Measurements from ENCODE around the gene KAT2B.

Gene KAT2B

DNA sequence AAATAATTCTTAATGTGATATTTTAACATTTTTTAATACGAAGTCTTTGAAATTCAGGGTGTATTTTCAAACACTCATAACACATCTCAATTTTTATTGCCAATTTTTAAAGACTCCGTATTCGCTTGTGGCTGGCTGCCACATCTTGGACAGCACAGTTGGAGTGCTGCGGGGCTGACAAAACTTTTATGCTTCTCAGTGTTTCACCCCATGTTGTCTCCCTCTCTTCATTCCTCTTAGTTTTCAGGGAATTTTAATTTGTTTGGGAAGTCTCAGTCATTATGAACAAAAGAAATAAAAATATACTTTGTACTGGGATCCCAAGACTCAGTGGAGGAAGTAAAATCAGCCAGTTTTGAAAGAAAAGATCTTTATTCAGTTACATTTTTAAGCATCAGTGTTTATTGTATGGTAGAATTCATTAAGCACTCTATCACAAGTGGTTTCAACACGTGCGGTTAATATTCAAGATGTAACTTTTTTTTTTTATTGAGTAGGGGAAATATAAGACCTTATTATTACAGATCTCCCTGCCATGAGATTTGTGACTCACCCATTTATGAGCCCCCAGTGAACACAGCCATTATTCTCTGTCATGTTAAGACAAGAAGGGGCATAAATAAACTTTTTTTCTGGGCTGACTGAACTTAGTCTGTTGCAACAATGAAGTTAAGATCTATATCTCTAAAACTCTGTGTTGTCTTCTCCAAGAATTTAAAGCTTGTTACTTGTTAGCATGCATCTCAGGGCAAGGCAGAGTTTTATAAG lies 26.8 kb downstream of the KAT2B start:
- DNase-seq = no peak

DNA sequence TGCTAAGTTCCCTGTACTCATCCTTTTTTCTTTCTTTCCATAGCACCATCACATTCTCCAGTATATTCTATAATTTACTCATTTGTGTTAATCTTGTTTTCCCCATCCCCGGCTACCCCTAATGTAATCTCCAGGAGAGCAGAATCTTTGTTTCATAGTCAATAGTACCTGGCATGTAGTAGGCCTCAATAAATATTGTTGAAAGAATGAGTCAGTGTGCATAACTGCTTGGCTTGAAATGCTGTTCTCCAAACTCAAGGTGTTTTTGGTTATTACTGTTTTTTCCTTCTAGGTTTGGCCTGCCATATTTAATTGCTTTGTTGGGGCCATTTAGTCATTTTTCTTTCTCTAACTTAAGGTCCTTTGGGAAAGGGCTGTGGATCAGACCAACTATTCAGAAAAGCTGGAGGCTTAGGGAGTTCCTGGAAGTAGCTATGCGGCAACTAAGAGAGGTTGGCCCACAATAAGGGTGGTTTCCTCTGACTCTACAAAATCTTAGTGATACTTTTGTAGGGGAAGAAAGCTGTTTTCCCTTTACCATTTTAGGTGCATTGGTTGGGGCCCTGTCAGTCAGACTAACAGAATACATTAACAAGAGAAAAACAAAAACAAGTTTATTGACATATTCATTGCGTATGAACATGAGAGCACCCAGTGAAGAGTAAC lies 28.4 kb downstream of the KAT2B start:
- no peak for DNase-seq

DNA sequence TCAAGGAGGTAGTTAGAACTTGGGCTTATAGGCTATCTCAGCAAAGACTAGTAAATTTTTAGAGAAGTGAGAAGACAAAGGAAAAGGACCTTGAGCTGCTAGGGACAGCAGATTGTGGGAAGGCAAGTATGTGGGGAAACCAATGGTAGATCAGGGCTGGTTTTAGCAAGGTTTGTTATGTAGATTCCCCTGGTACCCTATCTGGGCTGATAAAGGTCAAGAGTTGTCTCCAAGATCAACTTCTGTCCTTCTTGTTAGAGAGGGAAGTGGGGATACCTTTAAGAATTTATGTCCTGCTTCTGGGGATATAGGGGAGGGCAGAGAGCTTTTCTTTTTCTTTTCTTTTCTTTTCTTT lies 28.9 kb downstream of the KAT2B start:
- no peak for DNase-seq

DNA sequence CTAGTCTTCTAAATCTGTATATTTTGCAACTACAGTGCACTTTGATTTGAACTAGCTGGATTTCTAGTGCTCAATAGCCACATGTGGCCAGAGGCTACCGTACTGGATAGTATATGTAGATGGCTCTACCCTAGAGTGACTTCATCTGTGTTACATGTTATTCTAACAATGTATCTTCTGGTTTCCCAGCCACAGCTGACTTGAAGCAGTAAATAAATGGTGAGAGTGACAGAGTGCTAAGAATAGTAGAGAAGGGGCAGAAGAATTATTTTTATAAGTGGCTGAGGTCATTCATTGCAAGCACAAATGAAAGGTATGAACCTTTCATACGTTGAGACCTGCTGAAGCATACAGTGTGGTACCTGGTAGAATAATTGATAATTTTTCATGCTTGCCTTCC lies 30.9 kb downstream of the KAT2B start:
- no peak for DNase-seq

DNA sequence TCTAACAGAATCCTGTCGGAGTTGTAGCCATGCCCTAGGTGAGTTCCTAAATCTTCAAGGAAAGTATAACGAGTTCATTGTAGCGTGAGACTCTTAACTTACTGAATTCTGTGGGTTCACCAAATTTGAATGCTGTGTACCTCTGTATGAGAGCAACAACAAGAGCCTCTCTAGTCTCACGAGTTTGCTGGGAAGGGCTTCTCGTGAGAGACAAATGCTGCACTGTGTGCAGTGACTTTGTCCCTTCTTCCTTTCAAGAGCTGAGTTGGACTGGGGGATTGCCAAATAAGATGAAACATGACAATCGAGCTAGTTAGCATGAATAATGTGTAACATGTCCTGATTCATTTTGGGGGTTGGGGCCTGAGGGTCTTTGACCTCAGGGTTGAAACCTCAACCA lies 32.2 kb downstream of the KAT2B start:
- DNase-seq = no peak

DNA sequence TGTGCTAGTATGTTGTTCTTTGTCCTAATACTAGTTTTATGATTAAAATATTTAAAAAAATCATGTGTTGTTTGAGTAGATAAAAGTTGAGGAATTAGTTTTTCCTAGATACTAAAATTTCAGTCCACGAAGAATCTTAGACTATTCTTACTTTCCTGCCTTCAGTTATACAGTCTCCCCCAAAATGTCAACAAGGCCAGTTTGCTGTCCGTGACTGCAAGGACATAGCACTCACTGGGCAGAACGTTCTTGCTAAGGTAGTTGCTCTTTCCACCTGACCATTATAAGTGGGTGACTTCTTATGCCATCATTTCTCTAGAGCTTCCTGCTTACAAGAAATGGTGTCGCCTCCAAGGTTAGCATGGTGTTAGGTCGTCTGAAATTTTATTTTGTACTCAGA lies 32.8 kb downstream of the KAT2B start:
- no peak for DNase-seq

DNA sequence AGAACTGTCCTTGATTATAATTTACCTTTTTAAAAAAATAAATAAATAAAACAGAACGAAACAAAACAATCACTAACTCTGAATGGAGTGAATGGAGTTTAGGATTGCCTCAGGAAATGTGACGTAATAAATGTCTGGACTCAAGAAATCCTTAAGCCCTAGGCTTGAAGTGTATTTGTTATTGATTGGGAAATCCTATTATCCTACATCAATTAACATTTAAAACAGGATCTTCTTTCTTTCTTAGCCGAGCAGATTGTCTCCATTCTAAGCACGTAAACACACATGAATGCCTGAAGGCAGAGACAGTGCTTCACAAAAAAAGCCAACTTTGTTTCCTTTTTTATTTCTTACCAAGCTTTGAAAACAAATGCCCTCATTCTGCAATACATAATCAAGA lies 33.4 kb downstream of the KAT2B start:
- DNase-seq = no peak

DNA sequence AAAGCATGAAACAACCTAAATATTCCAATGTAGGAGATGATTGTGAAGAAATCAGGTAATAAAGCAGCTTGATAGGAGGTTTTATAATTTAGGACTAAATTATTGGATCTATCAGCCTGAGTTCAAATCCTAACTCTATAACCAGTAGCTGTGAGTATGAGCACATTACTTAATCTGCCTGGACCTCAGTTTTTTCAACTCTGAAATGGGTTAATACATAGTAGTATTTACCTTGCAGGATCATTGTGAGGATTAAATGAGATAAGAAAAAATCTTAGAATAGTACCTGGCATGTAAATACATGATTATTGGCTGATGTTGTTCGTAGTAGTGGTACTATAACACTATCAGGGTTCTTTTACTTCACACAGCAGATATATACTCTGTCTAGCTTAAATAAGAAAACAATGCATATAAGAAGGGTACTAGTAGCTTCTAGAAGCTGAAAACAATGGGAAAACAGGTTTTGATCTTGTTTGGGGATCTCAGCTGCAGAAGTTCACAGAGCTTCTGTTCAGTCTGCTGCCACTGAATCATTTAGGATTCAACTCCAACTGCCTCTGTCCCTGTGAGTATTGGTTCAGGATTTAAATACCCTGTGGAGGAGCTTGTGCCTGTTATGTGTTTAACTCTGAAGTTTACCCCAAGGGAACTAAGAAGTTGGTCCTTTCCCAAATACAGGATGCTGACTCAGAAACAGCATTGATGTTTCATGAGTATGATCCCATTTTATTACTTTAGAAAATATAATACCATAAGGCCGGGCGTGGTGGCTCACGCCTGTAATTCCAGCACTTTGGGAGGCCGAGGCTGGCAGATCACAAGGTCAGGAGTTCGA lies 34.2 kb downstream of the KAT2B start:
- DNase-seq = no peak

DNA sequence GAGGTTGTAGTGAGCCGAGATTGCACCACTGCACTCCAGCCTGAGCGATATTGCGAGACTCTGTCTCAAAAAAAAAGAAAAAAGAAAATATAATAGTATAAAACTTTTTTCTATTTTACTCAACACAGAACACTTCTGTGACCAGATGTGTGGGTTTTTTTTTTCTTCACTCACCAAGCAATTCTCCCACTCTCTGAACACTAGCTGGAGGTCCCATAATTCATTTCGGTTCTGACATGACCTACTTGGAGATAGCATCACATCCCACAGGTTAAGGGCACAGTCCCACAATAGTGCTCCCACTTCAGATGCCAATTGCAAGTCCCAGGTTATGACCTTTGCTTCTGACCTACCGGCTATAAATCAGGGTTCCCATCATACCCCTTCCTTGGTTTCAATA lies 35.0 kb downstream of the KAT2B start:
- DNase-seq = no peak

DNA sequence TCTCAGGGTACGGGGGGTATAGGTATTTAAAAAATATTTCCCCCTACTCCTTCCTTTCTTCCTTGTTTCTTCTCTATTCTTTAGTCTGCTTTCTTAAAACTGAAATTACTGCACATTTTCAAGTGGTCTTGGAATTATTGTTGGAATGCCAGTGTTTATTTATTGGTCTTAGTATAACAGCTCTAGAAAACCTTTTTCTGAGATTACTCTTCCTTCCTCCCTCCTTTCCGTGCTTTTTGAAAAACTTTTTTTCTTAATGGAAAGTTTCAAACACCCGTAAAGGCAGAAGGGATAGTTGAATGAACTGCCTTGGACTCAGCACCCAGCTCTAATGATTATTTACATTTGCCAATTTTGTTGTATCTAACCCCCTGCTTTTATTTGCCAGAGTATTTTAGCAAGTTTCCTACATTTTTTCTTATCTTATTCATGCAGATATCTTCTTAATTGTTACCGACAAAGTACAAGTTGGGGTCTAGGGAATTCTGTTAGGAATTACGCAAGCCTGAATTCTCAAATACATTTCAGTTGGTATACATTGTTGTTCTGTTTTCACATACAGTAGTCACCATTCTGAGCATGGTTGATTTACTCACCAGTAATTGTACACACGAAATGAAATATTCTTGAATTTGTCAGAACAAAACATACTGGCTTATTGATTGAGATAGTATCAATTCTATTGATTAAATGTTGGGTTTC lies 36.2 kb downstream of the KAT2B start:
- no peak for DNase-seq

DNA sequence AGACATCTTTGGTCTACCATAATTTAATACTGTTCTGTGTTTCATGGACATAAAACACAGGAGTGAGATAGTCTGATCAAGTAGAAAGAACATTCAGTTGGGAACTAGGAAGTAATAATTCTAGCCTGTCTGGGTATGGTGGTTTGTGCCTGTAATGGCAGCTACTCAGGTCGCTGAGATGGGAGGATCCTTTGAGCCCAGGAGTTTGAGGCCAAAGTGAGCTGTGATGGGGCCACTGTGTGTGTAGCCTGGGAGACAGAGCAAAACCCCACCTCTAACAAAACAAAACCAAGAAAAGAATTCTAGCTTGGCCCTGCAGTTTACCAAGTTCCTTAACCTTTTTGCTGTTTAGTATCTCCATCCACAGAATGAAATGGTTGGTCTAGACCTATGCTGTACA lies 36.8 kb downstream of the KAT2B start:
- no peak for DNase-seq

DNA sequence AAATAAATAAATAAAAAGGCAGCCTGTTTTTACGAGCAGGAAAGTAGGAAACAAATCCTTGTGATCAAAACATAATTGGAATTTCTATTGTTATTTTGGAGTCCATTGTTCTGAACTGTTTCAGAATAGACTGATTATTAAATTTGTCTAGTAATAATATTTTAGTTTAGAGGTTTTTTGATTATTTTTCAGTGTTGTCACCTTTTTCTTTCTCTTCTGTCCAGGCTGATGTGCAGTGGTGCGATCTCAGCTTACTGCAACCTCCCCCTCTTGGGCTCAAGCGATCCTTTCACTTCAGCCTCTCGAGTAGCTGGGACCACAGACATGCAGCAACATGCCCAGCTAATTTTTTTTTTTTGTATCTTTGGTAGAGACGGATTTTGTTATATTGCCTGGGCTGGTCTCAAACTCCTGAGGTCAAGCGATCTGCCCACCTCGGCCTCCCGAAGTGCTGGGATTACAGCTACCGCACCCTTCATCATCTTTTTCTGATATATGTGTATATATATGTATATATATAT lies 38.0 kb downstream of the KAT2B start:
- no peak for DNase-seq

DNA sequence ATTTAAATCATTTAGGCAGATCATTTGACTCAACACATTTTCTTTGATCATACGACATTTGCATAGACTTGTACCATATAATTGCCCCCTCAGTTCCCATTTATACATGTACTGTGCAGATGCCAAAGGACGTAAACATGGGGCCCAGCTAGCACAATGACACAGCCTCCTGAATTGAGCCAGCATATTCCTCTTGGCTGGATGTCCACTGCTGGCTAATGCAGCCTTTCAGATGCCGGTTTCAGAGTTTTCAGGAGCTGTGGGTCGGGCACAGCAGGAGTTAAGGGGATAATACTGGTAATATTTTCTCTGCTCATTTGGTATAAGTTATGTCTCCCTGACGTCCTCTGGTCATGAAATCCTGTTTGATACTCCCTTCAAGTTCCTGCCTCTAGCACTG lies 39.4 kb downstream of the KAT2B start:
- no peak for DNase-seq

DNA sequence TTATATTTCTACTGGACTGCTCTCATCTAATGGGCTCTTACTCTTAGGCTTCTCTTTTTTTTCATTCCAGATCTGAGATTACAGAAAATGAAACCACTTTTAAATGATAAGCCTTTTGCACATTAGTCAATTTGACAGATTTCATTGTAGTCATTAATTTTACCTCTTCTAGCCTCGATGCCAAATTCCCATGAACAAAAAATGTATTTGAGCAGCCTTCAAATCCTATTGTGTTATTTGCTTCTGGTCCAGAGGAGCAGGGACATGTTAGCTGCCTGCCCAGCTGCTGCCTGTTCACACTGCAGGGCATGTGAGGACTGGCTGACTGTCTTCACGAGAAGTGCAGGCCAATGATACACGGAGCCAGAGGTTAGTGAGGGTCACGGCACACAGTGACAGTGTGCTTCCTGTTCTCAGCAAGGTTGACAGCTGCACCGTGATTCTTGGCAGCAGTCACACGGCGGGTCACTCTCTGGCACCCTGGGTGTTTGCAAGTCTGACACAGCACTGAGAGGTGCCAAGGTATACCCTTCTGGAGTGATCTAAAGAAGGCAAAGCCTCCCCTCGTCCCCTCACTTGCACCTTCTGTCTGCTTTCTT lies 40.8 kb downstream of the KAT2B start:
- DNase-seq = peak; percentile 70

DNA sequence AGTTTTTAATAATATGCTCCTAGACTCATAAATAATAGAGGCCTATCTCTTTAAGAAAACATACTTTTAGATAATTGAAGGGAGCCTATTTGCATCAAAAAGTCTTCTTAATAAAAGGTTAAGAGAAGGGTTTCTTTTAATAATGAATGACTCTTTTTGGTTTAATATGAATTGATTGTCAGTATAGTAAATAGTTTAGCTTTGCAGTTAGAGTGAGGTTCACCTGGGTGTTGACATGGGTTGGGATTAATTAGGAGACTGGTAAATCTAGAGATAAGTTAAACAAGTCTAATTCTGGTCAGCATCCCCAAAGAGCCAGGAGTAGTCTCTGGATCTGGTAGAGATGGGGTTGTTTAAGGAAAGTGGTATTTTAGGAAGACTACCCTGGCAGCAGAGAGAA lies 43.0 kb downstream of the KAT2B start:
- DNase-seq = no peak

DNA sequence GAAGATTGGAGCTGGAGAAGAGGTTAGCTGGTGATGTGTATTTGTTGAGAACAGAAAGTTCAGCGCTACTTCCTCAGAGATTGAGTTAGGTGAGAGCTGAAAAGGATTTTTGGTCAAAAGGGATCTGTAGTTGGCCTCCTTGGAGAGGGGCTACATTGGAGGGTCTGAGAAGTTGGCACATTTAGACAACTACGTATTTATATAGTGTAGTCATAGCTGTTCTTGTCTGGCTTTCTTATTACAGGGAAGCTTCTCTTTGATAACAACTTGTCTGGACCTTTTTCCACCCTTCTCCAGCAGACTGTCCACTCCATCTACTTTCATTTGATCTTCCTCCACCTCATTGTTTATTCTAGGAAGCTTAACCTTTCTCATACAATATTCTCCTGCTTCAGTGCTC lies 43.7 kb downstream of the KAT2B start:
- no peak for DNase-seq

DNA sequence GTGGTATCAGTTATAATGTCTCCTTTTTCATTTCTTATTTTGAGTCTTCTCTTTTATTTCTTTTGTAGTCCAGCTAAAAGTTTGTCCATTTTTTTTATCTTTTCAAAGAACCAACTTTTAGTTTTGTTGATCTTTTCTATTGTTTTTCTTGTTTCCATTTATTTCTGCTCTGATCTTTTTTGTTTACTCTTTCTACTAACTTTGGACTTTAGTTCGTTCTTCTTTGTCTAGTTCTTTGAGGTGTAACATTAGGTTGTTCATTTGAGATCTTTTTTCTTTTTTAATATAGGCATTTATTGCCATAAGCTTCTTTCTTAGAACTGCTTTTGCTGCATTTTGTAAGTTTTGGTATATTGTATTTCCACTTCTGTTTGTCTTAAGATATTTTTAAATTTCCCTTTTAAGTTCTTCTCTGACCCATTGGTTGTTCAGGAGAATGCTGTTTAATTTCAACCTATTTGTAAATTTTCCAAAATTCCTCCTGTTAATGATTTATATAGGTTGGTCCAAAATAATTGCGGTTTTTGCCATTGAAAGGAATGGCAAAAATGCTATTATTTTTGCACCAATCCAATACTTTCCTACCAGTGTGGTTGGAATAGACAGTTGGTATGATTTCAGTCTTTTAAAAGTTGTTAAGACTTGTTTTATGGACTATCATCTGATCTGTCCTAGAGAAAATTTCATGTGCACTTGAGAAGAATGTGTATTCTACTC lies 51.2 kb downstream of the KAT2B start:
- DNase-seq = no peak

DNA sequence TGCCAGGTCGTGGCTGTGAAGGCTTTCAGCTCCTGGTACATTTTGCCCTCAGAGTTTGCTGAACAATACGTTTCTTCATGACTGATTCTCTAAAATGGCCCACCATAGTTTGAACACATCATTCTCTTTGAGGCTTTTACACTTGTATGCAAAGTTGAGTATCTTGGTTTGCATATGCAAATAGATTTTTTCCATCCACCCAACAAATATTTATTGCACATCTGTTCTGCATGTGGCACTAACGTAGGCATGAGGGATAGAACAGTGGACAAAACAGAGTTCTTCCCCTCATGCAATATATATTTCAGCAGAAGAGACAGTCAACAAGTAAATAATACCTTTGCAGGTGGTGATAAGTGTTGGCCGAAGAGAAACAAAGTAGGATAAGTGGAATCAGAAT lies 55.2 kb downstream of the KAT2B start:
- no peak for DNase-seq

DNA sequence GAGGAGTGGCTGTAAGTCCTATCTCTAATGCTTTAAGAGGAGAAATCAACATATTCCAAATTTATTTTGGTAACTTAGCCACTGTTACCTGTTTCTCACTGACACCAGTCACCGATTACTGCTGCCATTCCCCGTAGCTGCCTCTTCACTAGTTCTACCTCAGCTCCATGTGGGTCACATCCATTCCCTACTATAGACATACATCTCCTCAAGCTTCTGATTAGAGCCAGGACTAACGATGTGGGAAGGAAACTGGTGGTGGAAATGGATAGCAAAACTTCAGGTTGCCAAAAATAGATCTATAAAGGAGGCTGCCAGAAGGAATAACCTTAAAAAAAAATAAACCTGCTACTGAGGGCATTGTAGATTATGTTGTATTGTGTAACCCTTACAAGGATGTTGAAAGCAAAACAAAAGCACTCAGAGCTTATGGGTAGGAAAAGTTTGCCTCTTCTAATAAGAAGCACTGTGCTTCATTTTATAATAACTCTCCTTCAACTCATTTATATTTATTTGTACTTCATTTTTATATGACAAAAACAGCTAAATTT lies 56.0 kb downstream of the KAT2B start:
- DNase-seq = no peak

DNA sequence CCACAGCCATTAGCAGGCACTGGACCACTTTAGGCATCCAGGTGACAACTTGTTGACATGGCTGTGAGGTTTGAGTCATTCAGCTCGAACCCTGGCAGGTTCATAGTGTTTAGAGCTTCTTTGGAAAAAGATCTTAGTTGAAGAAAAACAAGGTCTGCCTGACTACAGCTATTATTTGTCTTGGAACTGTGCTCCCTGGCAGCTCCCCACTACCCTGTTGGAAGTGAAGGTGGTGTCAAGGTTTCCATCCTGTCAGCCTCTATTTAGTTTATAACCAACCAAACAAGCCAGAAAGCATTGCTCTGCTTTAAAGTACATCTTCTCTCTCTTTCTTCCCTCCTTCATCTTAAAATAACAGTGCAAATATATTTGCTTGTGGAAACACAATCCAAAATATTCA lies 56.8 kb downstream of the KAT2B start:
- no peak for DNase-seq

DNA sequence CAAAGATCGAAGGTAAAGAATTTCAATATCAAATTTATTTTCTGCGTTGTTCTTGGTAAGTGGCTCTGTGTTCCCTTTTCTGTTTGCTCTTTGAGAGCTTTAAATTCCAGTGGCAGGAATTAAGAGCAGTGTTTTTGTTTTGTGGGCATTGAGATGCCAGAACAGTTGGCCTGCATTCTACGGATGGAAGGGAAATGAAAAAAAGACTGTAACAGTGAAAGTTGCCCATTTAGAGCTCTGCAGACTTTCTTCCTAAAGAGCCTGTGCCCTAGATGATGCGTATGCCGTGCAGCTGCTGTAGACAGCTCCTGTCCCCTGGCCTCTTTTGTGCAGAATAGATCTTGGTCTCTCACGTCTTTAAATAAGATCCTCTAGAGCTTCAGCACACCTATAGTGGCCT lies 58.8 kb downstream of the KAT2B start:
- DNase-seq = no peak

DNA sequence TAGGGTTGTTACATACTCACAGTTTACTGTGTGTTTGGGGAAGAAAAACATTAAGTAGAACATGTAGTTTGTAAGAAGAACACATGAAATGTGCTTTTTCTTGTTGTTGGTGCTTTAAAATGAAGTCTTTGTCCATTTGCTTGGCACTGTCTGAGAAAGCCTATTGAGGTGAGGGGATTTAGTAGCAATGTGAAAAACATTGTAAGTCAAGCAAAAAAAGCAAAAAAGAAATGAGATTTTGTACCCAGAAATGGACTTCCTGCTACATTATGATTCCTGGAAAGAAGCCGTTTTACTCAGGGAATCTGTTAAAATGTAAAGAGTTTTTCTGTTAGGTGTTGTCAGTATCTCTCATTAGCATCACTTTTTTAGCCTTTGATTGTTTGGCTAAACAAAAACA lies 59.9 kb downstream of the KAT2B start:
- DNase-seq = no peak

Measured in NCI-H774 (cell line).